ENCODE measurements around the gene PCDH1.
"Not testable (repeated sequence)": the region's sequence is repeated elsewhere in the genome, so short reads cannot be mapped to it uniquely, and the experiment has no call there.

The PCDH1 gene

GRCh38 chr5:141904551-141904950 lies 26.3 kb upstream of the PCDH1 start:
- no peak for TF ChIP-seq MYC (IDR thresholded peaks at IDR 0.05; ENCODE audit: low read depth, low read length)
- TF ChIP-seq, protein P1, sequence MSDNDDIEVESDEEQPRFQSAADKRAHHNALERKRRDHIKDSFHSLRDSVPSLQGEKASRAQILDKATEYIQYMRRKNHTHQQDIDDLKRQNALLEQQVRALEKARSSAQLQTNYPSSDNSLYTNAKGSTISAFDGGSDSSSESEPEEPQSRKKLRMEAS (IDR thresholded peaks at IDR 0.05; ENCODE audit: low read depth, low read length) = no peak
- no peak for TF ChIP-seq POLR2A (IDR thresholded peaks at IDR 0.05; ENCODE audit: extremely low read depth, insufficient read length)
- no peak for TF ChIP-seq CTCF (IDR thresholded peaks at IDR 0.05; ENCODE audit: low read depth, low read length)
- no peak overlapping the region for H3K4me3 ChIP-seq (ENCODE audit: low read depth, low read length)
- DNase-seq (ENCODE audit: low read depth) = no peak

GRCh38 chr5:141903261-141903660 lies 25.1 kb upstream of the PCDH1 start:
- no peak overlapping the region for H3K4me3 ChIP-seq (ENCODE audit: low read depth, low read length)
- DNase-seq (ENCODE audit: low read depth) = peak; percentile 78
- TF ChIP-seq MYC (IDR thresholded peaks at IDR 0.05; ENCODE audit: low read depth, low read length) (no peak), CTCF (IDR thresholded peaks at IDR 0.05; ENCODE audit: low read depth, low read length) (no peak), POLR2A (IDR thresholded peaks at IDR 0.05; ENCODE audit: extremely low read depth, insufficient read length) (no peak)
- TF ChIP-seq, protein P1 (IDR thresholded peaks at IDR 0.05; ENCODE audit: low read depth, low read length) = no peak

DNA sequence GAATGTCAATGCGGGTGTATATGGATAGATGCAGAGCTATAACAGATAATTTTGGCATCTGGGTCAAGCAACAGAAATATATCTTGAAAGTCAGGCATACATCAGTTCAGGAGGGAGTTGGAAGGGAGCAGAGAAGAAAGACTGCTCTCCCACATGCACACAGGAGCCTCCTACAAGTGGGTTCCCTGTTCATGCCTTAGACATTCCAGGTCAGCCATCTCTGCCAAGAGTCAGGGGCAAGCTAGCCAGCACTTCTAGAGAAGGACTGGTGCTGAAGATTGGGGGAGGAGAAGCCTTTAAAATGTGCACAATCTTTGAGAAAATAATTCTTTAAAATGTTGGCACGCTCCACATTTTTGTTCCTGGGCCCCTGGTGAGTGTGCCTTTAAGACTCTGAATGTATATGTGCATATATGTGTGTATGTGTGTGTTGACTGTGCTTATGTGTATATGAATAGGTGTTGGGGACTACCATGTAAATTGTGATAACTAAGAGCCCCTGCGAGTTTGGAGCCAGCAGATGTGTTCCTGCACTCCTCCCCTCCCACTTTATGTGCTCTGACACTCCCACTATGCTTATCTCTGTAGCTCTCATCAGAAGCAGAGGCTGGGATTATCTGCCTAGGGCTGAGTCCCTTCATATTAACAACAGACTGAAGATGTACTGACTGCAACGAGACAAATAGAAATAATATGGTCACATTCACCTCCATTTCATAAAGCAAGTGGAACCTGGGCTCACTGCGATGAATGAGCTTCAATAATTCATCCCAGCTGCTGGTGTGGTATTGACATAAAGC lies 24.0 kb upstream of the PCDH1 start:
- no peak for DNase-seq (ENCODE audit: low read depth)

GRCh38 chr5:141898448-141899049 lies 20.3 kb upstream of the PCDH1 start:
- TF ChIP-seq CTCF (IDR thresholded peaks at IDR 0.05; ENCODE audit: low read depth, low read length) = no peak
- TF ChIP-seq MYC (IDR thresholded peaks at IDR 0.05; ENCODE audit: low read depth, low read length) = no peak
- TF ChIP-seq, protein P1 (IDR thresholded peaks at IDR 0.05; ENCODE audit: low read depth, low read length) = no peak
- no peak for TF ChIP-seq POLR2A (IDR thresholded peaks at IDR 0.05; ENCODE audit: extremely low read depth, insufficient read length)
- no peak overlapping the region for H3K4me3 ChIP-seq (ENCODE audit: low read depth, low read length)
- DNase-seq (ENCODE audit: low read depth) = no peak

More for the DNA sequence above, 24.0 kb upstream of the PCDH1 start:
- TF ChIP-seq, protein P1 (IDR thresholded peaks at IDR 0.05; ENCODE audit: low read depth, low read length) = no peak
- no peak for TF ChIP-seq CTCF (IDR thresholded peaks at IDR 0.05; ENCODE audit: low read depth, low read length)
- no peak for TF ChIP-seq MYC (IDR thresholded peaks at IDR 0.05; ENCODE audit: low read depth, low read length)
- TF ChIP-seq POLR2A (IDR thresholded peaks at IDR 0.05; ENCODE audit: extremely low read depth, insufficient read length) = no peak
- H3K4me3 ChIP-seq (ENCODE audit: low read depth, low read length) = no peak overlapping the region

- no peak overlapping the region for H3K4me3 ChIP-seq (ENCODE audit: low read depth, low read length)
- no peak for TF ChIP-seq CTCF (IDR thresholded peaks at IDR 0.05; ENCODE audit: low read depth, low read length)
- no peak for TF ChIP-seq POLR2A (IDR thresholded peaks at IDR 0.05; ENCODE audit: extremely low read depth, insufficient read length)
- TF ChIP-seq, protein P1 (IDR thresholded peaks at IDR 0.05; ENCODE audit: low read depth, low read length) = no peak
- TF ChIP-seq MYC (IDR thresholded peaks at IDR 0.05; ENCODE audit: low read depth, low read length) = no peak
- no peak for DNase-seq (ENCODE audit: low read depth)
Measured at GRCh38 chr5:141897425-141897824, 19.2 kb upstream of the PCDH1 start.

- not testable (repeated sequence) for DNase-seq (ENCODE audit: low read depth); H3K4me3 ChIP-seq (ENCODE audit: low read depth, low read length)
Measured at GRCh38 chr5:141890429-141890828, 12.2 kb upstream of the PCDH1 start.
